Neural cell (in vitro differentiated cells): Measurements from ENCODE around the gene MRNIP. TPM values are rescaled to one million over a fixed set of nuclear protein-coding genes. Genes with fewer than 3 reads are reported as not detected.

Experiments
- H2AFZ ChIP-seq: fragments of 200-600, 300-800 bp; sonication (generic), shearing (Covaris generic); 2 replicates; pipeline ENCODE4 v1.6.0; 2014; ENCODE audit warnings: low read depth, mild to moderate bottlenecking, antibody characterized with exemption, low read length, moderate library complexity
- H3F3A ChIP-seq: fragments of 200-600 bp; shearing (Covaris generic); 2 replicates; pipeline ENCODE4 v1.6.1; 2016; ENCODE audit warnings: mild to moderate bottlenecking, moderate library complexity, mixed read lengths, antibody characterized with exemption, low read length; ENCODE audit not compliant: insufficient read depth, poor library complexity, severe bottlenecking
- H3K27ac ChIP-seq: fragments of 200-600, 300-800 bp; sonication (generic), shearing (Covaris generic); 2 replicates; pipeline ENCODE4 v1.5.1; 2014; ENCODE audit warnings: mild to moderate bottlenecking, low read length, moderate library complexity
- H3K27me3 ChIP-seq: fragments of 300-800, 200-600 bp; sonication (generic), shearing (Covaris generic); 2 replicates; pipeline ENCODE4 v1.6.0; 2014; ENCODE audit warnings: mild to moderate bottlenecking, low read depth, low read length, moderate library complexity; ENCODE audit not compliant: insufficient read depth
- H3K36me3 ChIP-seq: fragments of 300-800, 200-600 bp; sonication (generic), shearing (Covaris generic); 2 replicates; pipeline ENCODE4 v1.5.1; 2014; ENCODE audit warnings: mild to moderate bottlenecking, antibody characterized with exemption, low read length, moderate library complexity; ENCODE audit not compliant: insufficient read depth
- H3K4me2 ChIP-seq: fragments of 300-800, 200-600 bp; sonication (generic), shearing (Covaris generic); 2 replicates; pipeline ENCODE4 v1.6.0; 2014; ENCODE audit warnings: mild to moderate bottlenecking, low read length
- H3K4me3 ChIP-seq: fragments of 300-800, 200-600 bp; sonication (generic), shearing (Covaris generic); 2 replicates; pipeline ENCODE4 v1.5.1; 2014; ENCODE audit warnings: mild to moderate bottlenecking, low read length, moderate library complexity
- H3K79me2 ChIP-seq: fragments of 200-600 bp; shearing (Covaris generic); replicated peaks from 2 replicates; pipeline ENCODE4 v1.6.0; 2014; ENCODE audit warnings: mild to moderate bottlenecking, low read length, moderate library complexity; ENCODE audit not compliant: insufficient read depth
- H3K9ac ChIP-seq: fragments of 300-800, 200-600 bp; sonication (generic), shearing (Covaris generic); 2 replicates; pipeline ENCODE4 v1.6.1; 2016; ENCODE audit warnings: mild to moderate bottlenecking, low read length, mixed read lengths
- H3K9me2 ChIP-seq: fragments of 200-600 bp; shearing (Covaris generic); 2 replicates; pipeline ENCODE4 v1.6.1; 2016; ENCODE audit warnings: mild to moderate bottlenecking, low read length, mixed read lengths; ENCODE audit not compliant: insufficient read depth
- H3K9me3 ChIP-seq: fragments of 200-600, 300-800 bp; sonication (generic), shearing (Covaris generic); 2 replicates; pipeline ENCODE4 v1.6.1; 2016; ENCODE audit warnings: mild to moderate bottlenecking, mixed run types, low read length, moderate library complexity, mixed read lengths
- H4K20me1 ChIP-seq: fragments of 200-600 bp; shearing (Covaris generic); 2 replicates; pipeline ENCODE4 v1.6.1; 2016; ENCODE audit warnings: mild to moderate bottlenecking, mixed run types; ENCODE audit not compliant: insufficient read depth
- CTCF ChIP-seq: fragments of 450-650 bp; IDR thresholded peaks from 2 replicates; pipeline ENCODE4 v1.5.1; 2014; ENCODE audit warnings: antibody characterized with exemption, mild to moderate bottlenecking, moderate library complexity; ENCODE audit not compliant: poor library complexity, severe bottlenecking
- EP300 ChIP-seq: fragments of 450-650 bp; conservative IDR thresholded peaks from 2 replicates; pipeline ENCODE4 v1.6.1; 2014; ENCODE audit warnings: antibody characterized with exemption, mild to moderate bottlenecking, moderate library complexity; ENCODE audit not compliant: poor library complexity, severe bottlenecking
- EZH2 ChIP-seq: fragments of 200-600, 300-800 bp; shearing (Covaris generic), sonication (generic); IDR thresholded peaks from 2 replicates; pipeline ENCODE4 v1.6.1; 2014; ENCODE audit warnings: antibody characterized with exemption, low read length, borderline replicate concordance, mild to moderate bottlenecking; ENCODE audit not compliant: insufficient read depth, poor library complexity, severe bottlenecking
- MXI1 ChIP-seq: fragments of 450-650 bp; conservative IDR thresholded peaks from 2 replicates; pipeline ENCODE4 v1.6.1; 2014; ENCODE audit warnings: antibody characterized with exemption, mild to moderate bottlenecking; ENCODE audit not compliant: poor library complexity, severe bottlenecking
- POLR2AphosphoS5 ChIP-seq: IDR thresholded peaks from 2 replicates; pipeline ENCODE4 v1.6.1; 2012
- RAD21 ChIP-seq: fragments of 450-650 bp; conservative IDR thresholded peaks from 2 replicates; pipeline ENCODE4 v1.6.1; 2014; ENCODE audit warnings: antibody characterized with exemption, mild to moderate bottlenecking, moderate library complexity
- REST ChIP-seq: IDR thresholded peaks from 2 replicates; pipeline ENCODE4 v1.6.1; 2012; ENCODE audit warnings: borderline replicate concordance
- SMC3 ChIP-seq: fragments of 450-650 bp; conservative IDR thresholded peaks from 2 replicates; pipeline ENCODE4 v1.6.1; 2014; ENCODE audit warnings: antibody characterized with exemption, mild to moderate bottlenecking, moderate library complexity; ENCODE audit not compliant: poor library complexity
- TAF1 ChIP-seq: IDR thresholded peaks from 2 replicates; pipeline ENCODE4 v1.6.1; 2012; ENCODE audit warnings: low read depth
- polyA plus RNA-seq: library from polyadenylated mRNA; depleted of rRNA; stranded (reverse); fragments of >200 nt; gene quantifications from 2 replicates; pipeline ENCODE4 v1.2.3, GENCODE V29; 2014

Gene MRNIP
- polyA plus RNA-seq, 1 donor from 2014 or later, result 121 TPM

- H3F3A ChIP-seq, result no peaks in the 10 kb centered on the region
- no peak for TF ChIP-seq EP300
- no peak for TF ChIP-seq POLR2AphosphoS5
- TF ChIP-seq TAF1, result no peak
- TF ChIP-seq RAD21, result no peak
- no peak for TF ChIP-seq MXI1
- TF ChIP-seq SMC3, result no peak
- TF ChIP-seq EZH2, result no peak
- TF ChIP-seq CTCF, result no peak
- TF ChIP-seq REST, result no peak
- H3K4me3 ChIP-seq, result no peak overlapping the region
- H3K27me3 ChIP-seq, result no peaks in the 10 kb centered on the region
- no peak overlapping the region for H2AFZ ChIP-seq
- H3K36me3 ChIP-seq, result no peaks in the 10 kb centered on the region
- H3K4me2 ChIP-seq, result no peak overlapping the region
- no peaks in the 10 kb centered on the region for H4K20me1 ChIP-seq
- no peaks in the 10 kb centered on the region for H3K9me2 ChIP-seq
- H3K79me2 ChIP-seq, result no peaks in the 10 kb centered on the region
- no peak overlapping the region for H3K9ac ChIP-seq
- H3K9me3 ChIP-seq, result no peaks in the 10 kb centered on the region
- no peak overlapping the region for H3K27ac ChIP-seq
Measured at GRCh38 chr5:179794171-179794570, 64.4 kb downstream of the MRNIP start.

GRCh38 chr5:179793468-179794139 is 65.0 kb downstream of the MRNIP start, which contains the start of gene LTC4S:
LTC4S (plus strand) TSS chr5:179793986; CDS start chr5:179794081, 95 bp downstream.
- H3K27ac ChIP-seq, result no peak within 1 kb of the TSS
- H3F3A ChIP-seq, result no peaks in the 10 kb centered on the region
- TF ChIP-seq SMC3, result no peak
- TF ChIP-seq REST, result no peak
- TF ChIP-seq EZH2, result no peak
- TF ChIP-seq RAD21, result no peak
- no peak for TF ChIP-seq MXI1
- TF ChIP-seq POLR2AphosphoS5, result no peak
- H3K9me3 ChIP-seq, result no peaks in the 10 kb centered on the region
- no peak within 1 kb of the TSS for H3K4me2 ChIP-seq
- no peaks in the 10 kb centered on the region for H3K36me3 ChIP-seq
- no peak within 1 kb of the TSS for H3K4me3 ChIP-seq
- H3K27me3 ChIP-seq, result no peaks in the 10 kb centered on the region
- no peaks in the 10 kb centered on the region for H4K20me1 ChIP-seq
- H3K9ac ChIP-seq, result no peak within 1 kb of the TSS
- no peaks in the 10 kb centered on the region for H3K9me2 ChIP-seq
- no peak within 1 kb of the TSS for H2AFZ ChIP-seq
- no peaks in the 10 kb centered on the region for H3K79me2 ChIP-seq
